HG03060 (cell line): Measurements from ENCODE around the gene HOXB6.

Experiments
- ATAC-seq: cut with Tn5 transposase; IDR thresholded peaks from one replicate; pipeline ENCODE4 v1.9.1; 2021; ENCODE audit warnings: low read depth, moderate number of reproducible peaks; ENCODE audit not compliant: unreplicated experiment

Gene HOXB6

GRCh38 chr17:48596735-48597527, 7.9 kb downstream of the HOXB6 start:
- ATAC-seq = no peak

- ATAC-seq = no peak
Observed at GRCh38 chr17:48596000-48596734, 8.6 kb downstream of the HOXB6 start.

- ATAC-seq = no peak
Observed at GRCh38 chr17:48595278-48595999, 9.3 kb downstream of the HOXB6 start.

- ATAC-seq = no peak
Observed at GRCh38 chr17:48594538-48595277, 10.1 kb downstream of the HOXB6 start.

- ATAC-seq = no peak
Observed at GRCh38 chr17:48593840-48594537, 10.8 kb downstream of the HOXB6 start.

GRCh38 chr17:48593126-48593829, 11.5 kb downstream of the HOXB6 start, which contains the start of gene HOXB5:
HOXB5 (minus strand) TSS chr17:48593779; CDS start chr17:48593682, 97 bp downstream.
- ATAC-seq = no peak

- no peak for ATAC-seq
Observed at GRCh38 chr17:48592577-48592976, 12.2 kb downstream of the HOXB6 start.

GRCh38 chr17:48592057-48592514, 12.7 kb downstream of the HOXB6 start:
- ATAC-seq = no peak

GRCh38 chr17:48591255-48592056, 13.3 kb downstream of the HOXB6 start:
- no peak for ATAC-seq

GRCh38 chr17:48590607-48591161, 14.1 kb downstream of the HOXB6 start:
- no peak for ATAC-seq

- ATAC-seq = no peak
Observed at GRCh38 chr17:48589831-48590606, 14.8 kb downstream of the HOXB6 start, which contains the start of gene HOXB3. HOXB3 (minus strand) TSS chr17:48590241; CDS start chr17:48552474, 37,767 bp downstream.

- no peak for ATAC-seq
Observed at GRCh38 chr17:48589060-48589830, 15.5 kb downstream of the HOXB6 start.

- no peak for ATAC-seq
Observed at GRCh38 chr17:48588528-48588927, 16.3 kb downstream of the HOXB6 start.

GRCh38 chr17:48588074-48588415, 16.7 kb downstream of the HOXB6 start:
- no peak for ATAC-seq

GRCh38 chr17:48587276-48588073, 17.3 kb downstream of the HOXB6 start:
- no peak for ATAC-seq
